Osteocyte (in vitro differentiated cells): Measurements from ENCODE around the gene WBP1L. TPM values are rescaled to one million over a fixed set of nuclear protein-coding genes. Genes with fewer than 3 reads are reported as not detected.

Source experiments
- DNase-seq: peaks from one replicate; pipeline ENCODE4 v3.0.0; 2021; ENCODE audit warnings: mixed read lengths; ENCODE audit not compliant: unreplicated experiment; ENCODE audit errors: extremely low spot score
- H3K27ac Mint-ChIP-seq: one replicate; pipeline ENCODE4 v1.8.0; 2021; ENCODE audit warnings: mild to moderate bottlenecking, mixed read lengths; ENCODE audit not compliant: unreplicated experiment
- H3K27me3 Mint-ChIP-seq: one replicate; pipeline ENCODE4 v1.8.0; 2021; ENCODE audit warnings: mixed read lengths; ENCODE audit not compliant: unreplicated experiment
- H3K36me3 Mint-ChIP-seq: one replicate; pipeline ENCODE4 v1.8.0; 2021; ENCODE audit warnings: mixed read lengths; ENCODE audit not compliant: unreplicated experiment
- H3K4me1 Mint-ChIP-seq: one replicate; pipeline ENCODE4 v1.8.0; 2021; ENCODE audit warnings: mixed read lengths; ENCODE audit not compliant: unreplicated experiment
- H3K4me3 Mint-ChIP-seq: one replicate; pipeline ENCODE4 v1.8.0; 2021; ENCODE audit warnings: mild to moderate bottlenecking, moderate library complexity, mixed read lengths; ENCODE audit not compliant: unreplicated experiment
- H3K9me3 Mint-ChIP-seq: one replicate; pipeline ENCODE4 v1.8.0; 2021; ENCODE audit warnings: mixed read lengths; ENCODE audit not compliant: unreplicated experiment
- CTCF ChIP-seq: fragments of 200-600 bp; sonication (generic); IDR thresholded peaks from 2 replicates; pipeline ENCODE4 v1.5.0; 2021; ENCODE audit warnings: antibody characterized with exemption, mild to moderate bottlenecking, moderate library complexity
- total RNA-seq: library from RNA; stranded (reverse); gene quantifications from 2 replicates; pipeline ENCODE4 v1.2.1, GENCODE V29; 2021

WBP1L gene
- total RNA-seq, 1 donor from 2014 or later: 66.7 TPM

- DNase-seq: no peak
- H3K27ac Mint-ChIP-seq: no peak overlapping the region
- peaks cover 13% of the 10 kb centered on the region for H3K4me1 Mint-ChIP-seq
- H3K27me3 Mint-ChIP-seq: no peaks in the 10 kb centered on the region
- H3K36me3 Mint-ChIP-seq: peaks cover 30% of the 10 kb centered on the region
- H3K4me3 Mint-ChIP-seq: no peak overlapping the region
- H3K9me3 Mint-ChIP-seq: no peaks in the 10 kb centered on the region
- TF ChIP-seq CTCF: no peak
These were observed 42.0 kb upstream of the WBP1L start for GRCh38 chr10:102701796-102702195.

GRCh38 chr10:102702742-102703141, 41.0 kb upstream of the WBP1L start:
- Mint-ChIP-seq H3K27ac (no peak overlapping the region), H3K4me3 (no peak overlapping the region), H3K4me1 (peaks cover 16% of the 10 kb centered on the region), H3K9me3 (no peaks in the 10 kb centered on the region), H3K27me3 (no peaks in the 10 kb centered on the region), H3K36me3 (peaks cover 24% of the 10 kb centered on the region)
- TF ChIP-seq CTCF: no peak
- DNase-seq: no peak

- Mint-ChIP-seq H3K9me3 (no peaks in the 10 kb centered on the region), H3K27me3 (no peaks in the 10 kb centered on the region), H3K4me3 (no peak overlapping the region), H3K4me1 (peaks cover 17% of the 10 kb centered on the region), H3K27ac (peak overlapping the region; percentile 67), H3K36me3 (peaks cover 7% of the 10 kb centered on the region)
- DNase-seq: no peak
- no peak for TF ChIP-seq CTCF
These were observed 38.8 kb upstream of the WBP1L start for GRCh38 chr10:102704915-102705314.

GRCh38 chr10:102705531-102705930, 38.2 kb upstream of the WBP1L start:
- H3K4me1 Mint-ChIP-seq: peaks cover 23% of the 10 kb centered on the region
- no peak for DNase-seq
- no peaks in the 10 kb centered on the region for H3K9me3 Mint-ChIP-seq
- TF ChIP-seq CTCF: no peak
- no peak overlapping the region for H3K4me3 Mint-ChIP-seq
- no peaks in the 10 kb centered on the region for H3K27me3 Mint-ChIP-seq
- H3K36me3 Mint-ChIP-seq: peaks cover 7% of the 10 kb centered on the region
- no peak overlapping the region for H3K27ac Mint-ChIP-seq

- TF ChIP-seq CTCF: peak; percentile 15
- H3K27ac Mint-ChIP-seq: peak overlapping the region; percentile 79
- peaks cover 44% of the 10 kb centered on the region for H3K4me1 Mint-ChIP-seq
- no peaks in the 10 kb centered on the region for H3K27me3 Mint-ChIP-seq
- no peak overlapping the region for H3K4me3 Mint-ChIP-seq
- no peaks in the 10 kb centered on the region for H3K36me3 Mint-ChIP-seq
- no peaks in the 10 kb centered on the region for H3K9me3 Mint-ChIP-seq
- peak; percentile 17 for DNase-seq
These were observed 33.1 kb upstream of the WBP1L start for GRCh38 chr10:102710609-102711008.
